GM06990 (cell line): ENCODE data around the gene SKIDA1.

Experiments used
- DNase-seq: peaks from one replicate; pipeline ENCODE4 v3.0.0-alpha.2; 2011; ENCODE audit not compliant: insufficient read length; ENCODE audit errors: extremely low read depth
- H3K27me3 ChIP-seq: replicated peaks from 2 replicates; pipeline ENCODE4 v1.6.0; 2011; ENCODE audit warnings: low read length; ENCODE audit not compliant: control insufficient read depth, insufficient read depth
- H3K36me3 ChIP-seq: 2 replicates; pipeline ENCODE4 v1.5.1; 2011; ENCODE audit warnings: low read length; ENCODE audit not compliant: control insufficient read depth, insufficient read depth
- H3K4me3 ChIP-seq: replicated peaks from 2 replicates; pipeline ENCODE4 v1.5.1; 2011; ENCODE audit warnings: low read depth, mild to moderate bottlenecking, control low read depth, low read length
- TF ChIP-seq, protein P1 (sequence below): IDR thresholded peaks from 2 replicates; pipeline ENCODE4 v1.5.1; 2011; ENCODE audit warnings: low read length, control low read depth, mild to moderate bottlenecking, inconsistent platforms; ENCODE audit not compliant: insufficient read depth, poor library complexity, severe bottlenecking

The SKIDA1 gene

GRCh38 chr10:21519397-21519933, 6.0 kb downstream of the SKIDA1 start:
- H3K36me3 ChIP-seq = no peaks in the 10 kb centered on the region
- peak overlapping the region; percentile 60 for H3K4me3 ChIP-seq
- DNase-seq = no peak
- TF ChIP-seq, protein P1, sequence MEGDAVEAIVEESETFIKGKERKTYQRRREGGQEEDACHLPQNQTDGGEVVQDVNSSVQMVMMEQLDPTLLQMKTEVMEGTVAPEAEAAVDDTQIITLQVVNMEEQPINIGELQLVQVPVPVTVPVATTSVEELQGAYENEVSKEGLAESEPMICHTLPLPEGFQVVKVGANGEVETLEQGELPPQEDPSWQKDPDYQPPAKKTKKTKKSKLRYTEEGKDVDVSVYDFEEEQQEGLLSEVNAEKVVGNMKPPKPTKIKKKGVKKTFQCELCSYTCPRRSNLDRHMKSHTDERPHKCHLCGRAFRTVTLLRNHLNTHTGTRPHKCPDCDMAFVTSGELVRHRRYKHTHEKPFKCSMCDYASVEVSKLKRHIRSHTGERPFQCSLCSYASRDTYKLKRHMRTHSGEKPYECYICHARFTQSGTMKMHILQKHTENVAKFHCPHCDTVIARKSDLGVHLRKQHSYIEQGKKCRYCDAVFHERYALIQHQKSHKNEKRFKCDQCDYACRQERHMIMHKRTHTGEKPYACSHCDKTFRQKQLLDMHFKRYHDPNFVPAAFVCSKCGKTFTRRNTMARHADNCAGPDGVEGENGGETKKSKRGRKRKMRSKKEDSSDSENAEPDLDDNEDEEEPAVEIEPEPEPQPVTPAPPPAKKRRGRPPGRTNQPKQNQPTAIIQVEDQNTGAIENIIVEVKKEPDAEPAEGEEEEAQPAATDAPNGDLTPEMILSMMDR = no peak
- H3K27me3 ChIP-seq = no peaks in the 10 kb centered on the region; the same call in none of the 2 replicates

DNA sequence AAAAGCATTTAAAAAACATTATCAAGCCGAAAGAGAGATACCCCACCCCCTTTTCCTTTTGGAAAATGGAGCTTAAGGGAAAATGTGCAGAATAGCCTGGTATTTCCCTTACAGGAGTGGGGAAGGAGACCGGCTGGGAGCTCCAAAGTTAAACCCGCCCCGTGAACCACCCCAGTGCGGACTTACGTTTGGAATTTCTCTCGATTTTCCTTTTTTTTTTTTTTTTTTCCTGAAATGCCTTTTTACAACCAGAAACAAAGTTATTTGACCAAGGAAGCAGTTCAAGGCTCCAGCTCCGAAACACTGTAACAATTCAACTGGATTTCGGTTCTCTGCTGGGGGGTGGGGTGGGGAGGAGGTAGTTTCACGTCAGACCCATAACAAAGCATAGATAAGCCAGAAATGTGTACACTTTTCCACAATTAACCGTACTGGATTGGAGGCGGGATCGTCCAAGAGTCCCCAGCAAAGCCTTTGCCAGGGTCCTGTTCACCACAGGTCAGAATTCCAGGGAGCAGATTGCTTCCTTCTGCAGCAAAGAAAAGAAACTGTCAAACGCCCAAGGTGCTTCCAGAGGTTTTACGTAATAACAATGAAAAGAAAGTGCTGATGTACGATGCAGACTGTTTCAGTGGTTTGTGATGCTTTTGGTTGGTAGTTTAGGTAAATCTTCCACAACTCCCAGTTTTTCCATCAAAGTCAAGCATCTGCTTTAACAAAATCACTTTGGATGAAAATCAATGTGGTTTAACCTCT, 6.7 kb downstream of the SKIDA1 start:
- TF ChIP-seq, protein P1 = no peak
- Histone ChIP-seq H3K27me3 (no peaks in the 10 kb centered on the region; the same call in none of the 2 replicates), H3K36me3 (no peaks in the 10 kb centered on the region), H3K4me3 (peak overlapping the region; percentile 60)
- no peak for DNase-seq

DNA sequence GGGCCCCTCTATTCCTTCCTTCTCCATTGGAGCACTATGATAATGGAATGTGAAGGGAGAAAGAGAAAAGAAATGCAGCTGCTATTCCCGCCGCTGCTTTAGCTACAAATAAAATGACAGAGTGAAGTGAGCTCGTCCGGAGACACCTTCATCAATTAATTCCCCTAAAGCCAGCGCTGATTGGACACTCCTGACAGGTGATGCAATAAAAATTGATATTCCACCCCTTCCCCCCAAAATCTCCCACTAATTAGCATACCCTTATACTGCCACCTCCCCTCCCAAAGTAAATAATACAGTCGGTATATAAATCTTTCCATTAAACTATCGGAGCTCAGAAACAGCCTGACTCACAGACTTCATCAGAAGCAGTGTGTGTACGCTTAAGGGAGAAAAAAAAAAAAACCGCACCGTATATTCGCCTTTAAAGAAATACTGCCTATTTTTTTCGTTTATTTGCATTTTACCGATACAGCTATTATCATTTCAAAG, 7.3 kb downstream of the SKIDA1 start:
- no peak for DNase-seq
- no peaks in the 10 kb centered on the region for H3K36me3 ChIP-seq
- H3K4me3 ChIP-seq = peak overlapping the region; percentile 60
- H3K27me3 ChIP-seq = no peaks in the 10 kb centered on the region; the same call in none of the 2 replicates
- TF ChIP-seq, protein P1 = no peak

GRCh38 chr10:21517134-21518031, 8.1 kb downstream of the SKIDA1 start:
- Histone ChIP-seq H3K27me3 (no peaks in the 10 kb centered on the region; the same call in none of the 2 replicates), H3K36me3 (no peaks in the 10 kb centered on the region), H3K4me3 (peak overlapping the region; percentile 55)
- TF ChIP-seq, protein P1 = no peak
- DNase-seq = peak; percentile 66

- H3K27me3 ChIP-seq = no peaks in the 10 kb centered on the region; the same call in none of the 2 replicates
- peak overlapping the region; percentile 58 for H3K4me3 ChIP-seq
- peak; percentile 83 for DNase-seq
- no peaks in the 10 kb centered on the region for H3K36me3 ChIP-seq
- TF ChIP-seq, protein P1 = no peak
These were observed 9.0 kb downstream of the SKIDA1 start for GRCh38 chr10:21516242-21517131.
